H1 (cell line): ENCODE data around the gene CACNG7. TPM values are rescaled to one million over a fixed set of nuclear protein-coding genes. Genes with fewer than 3 reads are reported as not detected.

Experiments used
- CTCF ChIA-PET: fragments of 300-600 bp; sonication (Branson Sonifier 250); formaldehyde crosslinking; loops from one replicate; lab custom pipeline; 2021; ENCODE audit not compliant: partially characterized antibody; lab: Charles Lee
- POLR2A ChIA-PET: fragments of 300-600 bp; sonication (Branson Sonifier 250); formaldehyde crosslinking; loops from one replicate; lab custom pipeline; 2021; ENCODE audit warnings: inconsistent platforms; ENCODE audit not compliant: partially characterized antibody; lab: Charles Lee
- DNase-seq, 2 experiments: peaks; one replicate each; pipeline versions ENCODE4 v3.0.0 to v3.0.0-alpha.2; 2010 to 2022; ENCODE audit warnings: low spot score in 2 of 2, low read depth in 1 of 2, mixed read lengths in 1 of 2
- FAIRE-seq: peaks from 2 replicates; lab custom pipeline; 2011; peaks lifted over from hg19 to GRCh38; lab: Jason Lieb, UNC
- H2AFZ ChIP-seq: 2 replicates; pipeline ENCODE4 v1.8.1; 2012; ENCODE audit warnings: low read length, inconsistent platforms
- H2AK5ac ChIP-seq: 2 replicates; pipeline ENCODE4 v1.6.1; 2013; ENCODE audit warnings: low read depth, low read length
- H2BK120ac ChIP-seq: replicated peaks from 2 replicates; pipeline ENCODE3; 2013; ENCODE audit warnings: low read depth, low read length, inconsistent platforms
- H2BK12ac ChIP-seq: 2 replicates; pipeline ENCODE4 v1.6.1; 2013; ENCODE audit warnings: low read depth, low read length
- H2BK15ac ChIP-seq: 2 replicates; pipeline ENCODE4 v1.6.1; 2013; ENCODE audit warnings: low read length
- H2BK20ac ChIP-seq: 2 replicates; pipeline ENCODE4 v1.6.1; 2013; ENCODE audit warnings: low read length
- H2BK5ac ChIP-seq: 2 replicates; pipeline ENCODE4 v1.6.1; 2013; ENCODE audit warnings: low read depth, low read length
- H3K14ac ChIP-seq: 2 replicates; pipeline ENCODE4 v1.6.1; 2013; ENCODE audit warnings: inconsistent platforms; ENCODE audit not compliant: insufficient read length
- H3K18ac ChIP-seq: 2 replicates; pipeline ENCODE4 v1.6.1; 2013; ENCODE audit warnings: low read length; ENCODE audit errors: extremely low read depth
- H3K23ac ChIP-seq: 2 replicates; pipeline ENCODE4 v1.6.1; 2013; ENCODE audit warnings: inconsistent platforms; ENCODE audit not compliant: insufficient read length
- H3K23me2 ChIP-seq: 2 replicates; pipeline ENCODE4 v1.6.1; 2013; ENCODE audit warnings: low read depth, low read length
- H3K27ac ChIP-seq: 2 replicates; pipeline ENCODE4 v1.6.1; 2011; ENCODE audit warnings: low read depth, low read length, inconsistent platforms
- H3K27me3 ChIP-seq, 4 experiments: replicated peaks in 1 of 4; 1 replicate in 1 of 4; 2 replicates in 3 of 4; pipeline versions ENCODE4 v1.6.1 to v1.8.1; 2011 to 2013; ENCODE audit warnings: low read length in 3 of 4, mild to moderate bottlenecking in 3 of 4, inconsistent platforms in 2 of 4, mixed read lengths in 2 of 4, moderate library complexity in 1 of 4; ENCODE audit not compliant: control insufficient read depth in 3 of 4, insufficient read depth in 3 of 4; ENCODE audit errors: extremely low read depth in 1 of 4
- H3K36me3 ChIP-seq, 4 experiments: 2 replicates each; pipeline versions ENCODE4 v1.6.1 to v1.8.1; 2011 to 2013; ENCODE audit warnings: mild to moderate bottlenecking in 4 of 4, low read length in 3 of 4, moderate library complexity in 2 of 4, control low read depth in 1 of 4, inconsistent platforms in 1 of 4; ENCODE audit not compliant: insufficient read depth in 4 of 4, control insufficient read depth in 2 of 4
- H3K4ac ChIP-seq: replicated peaks from 2 replicates; pipeline ENCODE3; 2013; ENCODE audit warnings: low read length, low read depth, mixed read lengths, inconsistent platforms; ENCODE audit not compliant: insufficient read length
- H3K4me1 ChIP-seq, 4 experiments: replicated peaks in 1 of 4; 1 replicate in 1 of 4; 2 replicates in 3 of 4; pipeline versions ENCODE4 v1.6.1 to v1.8.1; 2011 to 2013; ENCODE audit warnings: low read length in 3 of 4, inconsistent platforms in 2 of 4, mixed read lengths in 1 of 4; ENCODE audit not compliant: insufficient read depth in 4 of 4, control insufficient read depth in 3 of 4
- H3K4me2 ChIP-seq, 2 experiments: 2 replicates each; pipeline versions ENCODE4 v1.6.1 to v1.8.1; 2011 to 2013; ENCODE audit warnings: low read depth in 2 of 2, low read length in 2 of 2, control low read depth in 1 of 2, inconsistent platforms in 1 of 2, mild to moderate bottlenecking in 1 of 2; ENCODE audit not compliant: insufficient read depth in 1 of 2
- H3K4me3 ChIP-seq, 4 experiments: fragments of 200-600, 300-600 bp in 1 of 4; sonication (generic), shearing (Covaris generic), sonication (Bioruptor Twin) in 1 of 4; 2 replicates each; pipeline versions ENCODE4 v1.5.1 to v1.8.1; 2011 to 2016; ENCODE audit warnings: low read length in 4 of 4, low read depth in 3 of 4, control low read depth in 2 of 4, inconsistent platforms in 2 of 4, mild to moderate bottlenecking in 2 of 4, mixed read lengths in 1 of 4, moderate library complexity in 1 of 4; ENCODE audit not compliant: insufficient read depth in 2 of 4; ENCODE audit errors: extremely low read depth in 1 of 4
- H3K56ac ChIP-seq: replicated peaks from 2 replicates; pipeline ENCODE3; 2013; ENCODE audit warnings: low read depth, mild to moderate bottlenecking, mixed read lengths, low read length, inconsistent platforms; ENCODE audit not compliant: insufficient read length
- H3K79me1 ChIP-seq: 2 replicates; pipeline ENCODE4 v1.6.1; 2013; ENCODE audit warnings: low read depth, low read length, control low read depth
- H3K79me2 ChIP-seq, 2 experiments: 2 replicates each; pipeline versions ENCODE4 v1.6.1 to v1.8.1; 2012 to 2013; ENCODE audit warnings: low read length in 2 of 2, mild to moderate bottlenecking in 2 of 2, inconsistent platforms in 1 of 2; ENCODE audit not compliant: insufficient read depth in 2 of 2, control insufficient read depth in 1 of 2
- H3K9ac ChIP-seq, 4 experiments: replicated peaks in 1 of 4; 1 replicate in 1 of 4; 2 replicates in 3 of 4; pipeline versions ENCODE4 v1.6.1 to v1.8.1; 2011 to 2013; ENCODE audit warnings: low read depth in 3 of 4, low read length in 3 of 4, control low read depth in 2 of 4, mild to moderate bottlenecking in 2 of 4, moderate library complexity in 2 of 4, inconsistent platforms in 1 of 4; ENCODE audit errors: extremely low read depth in 1 of 4
- H3K9me3 ChIP-seq, 2 experiments: 2 replicates each; pipeline versions ENCODE4 v1.6.1 to v1.8.1; 2012 to 2013; ENCODE audit warnings: mild to moderate bottlenecking in 2 of 2, moderate library complexity in 2 of 2, control low read depth in 1 of 2, inconsistent platforms in 1 of 2, low read depth in 1 of 2, low read length in 1 of 2, mixed read lengths in 1 of 2; ENCODE audit not compliant: insufficient read depth in 2 of 2
- H4K20me1 ChIP-seq, 2 experiments: replicated peaks in 1 of 2; 2 replicates each; pipeline versions ENCODE3 to v1.8.1; 2011 to 2013; ENCODE audit warnings: inconsistent platforms in 2 of 2, low read length in 2 of 2, mild to moderate bottlenecking in 1 of 2; ENCODE audit not compliant: insufficient read depth in 2 of 2, control insufficient read depth in 1 of 2
- H4K5ac ChIP-seq: 2 replicates; pipeline ENCODE4 v1.6.1; 2013; ENCODE audit warnings: low read length, low read depth, mixed read lengths, inconsistent platforms; ENCODE audit not compliant: insufficient read length
- H4K8ac ChIP-seq: 2 replicates; pipeline ENCODE4 v1.8.0; 2013; ENCODE audit warnings: mild to moderate bottlenecking, moderate library complexity, low read length, inconsistent platforms; ENCODE audit not compliant: insufficient read depth; ENCODE audit errors: extremely low read depth
- H4K91ac ChIP-seq: replicated peaks from 2 replicates; pipeline ENCODE3; 2013; ENCODE audit warnings: low read length, mixed read lengths, inconsistent platforms; ENCODE audit not compliant: insufficient read length
- ASH2L ChIP-seq: fragments of 200-600, 300-600 bp; sonication (generic); IDR thresholded peaks from one replicate; pipeline ENCODE4 v1.7.1; 2017; ENCODE audit warnings: low read length
- CTBP2 ChIP-seq: IDR thresholded peaks from 2 replicates; pipeline ENCODE4 v1.7.0; 2011; ENCODE audit warnings: borderline replicate concordance, mild to moderate bottlenecking, moderate library complexity, mixed read lengths, low read length; ENCODE audit not compliant: insufficient read depth, insufficient read length
- EGR1 ChIP-seq: IDR thresholded peaks from 2 replicates; pipeline ENCODE4 v1.6.1; 2011; ENCODE audit warnings: low read depth, low read length, borderline replicate concordance
- GABPA ChIP-seq: IDR thresholded peaks from 2 replicates; pipeline ENCODE4 v1.6.1; 2011; ENCODE audit warnings: mild to moderate bottlenecking, low read length, moderate library complexity, borderline replicate concordance; ENCODE audit not compliant: insufficient read depth
- HDAC6 ChIP-seq: IDR thresholded peaks from one replicate; pipeline ENCODE4 v1.7.1; 2012; ENCODE audit warnings: low read depth, mild to moderate bottlenecking, inconsistent platforms, low read length, moderate library complexity
- KDM4A ChIP-seq: IDR thresholded peaks from one replicate; pipeline ENCODE4 v1.7.1; 2012; ENCODE audit warnings: low read depth, mild to moderate bottlenecking, moderate library complexity, low read length, inconsistent platforms; ENCODE audit not compliant: severe bottlenecking
- NRF1 ChIP-seq: IDR thresholded peaks from 2 replicates; pipeline ENCODE4 v1.6.1; 2011; ENCODE audit warnings: mild to moderate bottlenecking, low read depth, low read length, improper control_type of control experiment
- POLR2A ChIP-seq, 2 experiments: IDR thresholded peaks; 1 replicate in 1 of 2; 2 replicates in 1 of 2; pipeline ENCODE4 v1.6.1; 2011; ENCODE audit warnings: low read depth in 2 of 2, low read length in 2 of 2, mild to moderate bottlenecking in 2 of 2; ENCODE audit errors: control extremely low read depth in 1 of 2
- RXRA ChIP-seq: IDR thresholded peaks from 2 replicates; pipeline ENCODE4 v1.6.1; 2011; ENCODE audit warnings: low read depth, mild to moderate bottlenecking, low read length, moderate library complexity; ENCODE audit not compliant: insufficient read depth
- SIN3A ChIP-seq, 2 experiments: IDR thresholded peaks in 1 of 2; conservative IDR thresholded peaks in 1 of 2; 2 replicates each; pipeline ENCODE4 v1.6.1; 2011 to 2012; ENCODE audit warnings: low read length in 2 of 2, improper control_type of control experiment in 1 of 2, low read depth in 1 of 2, mild to moderate bottlenecking in 1 of 2
- SIX5 ChIP-seq: IDR thresholded peaks from 2 replicates; pipeline ENCODE4 v1.6.1; 2011; ENCODE audit warnings: mild to moderate bottlenecking, low read depth, low read length
- TAF7 ChIP-seq: optimal IDR thresholded peaks from 2 replicates; pipeline ENCODE3; 2011; ENCODE audit warnings: low read depth, mild to moderate bottlenecking, inconsistent platforms, low read length, moderate library complexity, borderline replicate concordance
- TBP ChIP-seq: IDR thresholded peaks from 2 replicates; pipeline ENCODE4 v1.6.1; 2011; ENCODE audit warnings: low read depth, low read length, improper control_type of control experiment
- WGBS, 2 experiments: shearing (Covaris generic) in 1 of 2; methylation state at CpG; one replicate each; pipeline versions ENCODE4 v1.1.6 to v1.1.7; 2013 to 2015; ENCODE audit warnings: low lambda C conversion rate in 2 of 2, mixed read lengths in 2 of 2, inconsistent platforms in 1 of 2, low coverage in 1 of 2, missing lambda C conversion rate in 1 of 2; ENCODE audit not compliant: insufficient replicate concordance in 2 of 2, insufficient coverage in 1 of 2, insufficient read length in 1 of 2; ENCODE audit errors: extremely low coverage in 1 of 2, missing lambda C conversion rate in 1 of 2; 5-methylcytosine and 5-hydroxymethylcytosine counted together
- polyA plus RNA-seq, 7 experiments: library from polyadenylated mRNA; depleted of rRNA in 3 of 7; stranded (reverse) in 5 of 7; unstranded in 2 of 7; fragments of >200 nt in 5 of 7; fragments of 200-250 nt in 2 of 7; gene quantifications; 1 replicate in 5 of 7; 2 replicates in 1 of 7; 4 replicates in 1 of 7; pipeline versions ENCODE4 v1.2.1 to v1.2.3, GENCODE V29; 2011 to 2013; ENCODE audit warnings: missing spikeins in 2 of 7, mixed read lengths in 2 of 7
- total RNA-seq: library from RNA; stranded (reverse); fragmentation: NEBNext Ultra II Directional; extraction: Animal tissue kit (Norgen Biotek cat#: 25700); gene quantifications from 2 replicates; pipeline ENCODE4 v1.2.1, GENCODE V29; 2021
- TF ChIP-seq, protein P1 (sequence below): IDR thresholded peaks from 2 replicates; pipeline ENCODE4 v1.6.1; 2012; ENCODE audit warnings: inconsistent platforms

CACNG7 gene
- total and polyA plus RNA-seq, 2 of the 8 experiments (the other 6 are each of a cell fraction or from before 2014, with no cell fraction given), result 28.9 to 69.8 TPM

DNA sequence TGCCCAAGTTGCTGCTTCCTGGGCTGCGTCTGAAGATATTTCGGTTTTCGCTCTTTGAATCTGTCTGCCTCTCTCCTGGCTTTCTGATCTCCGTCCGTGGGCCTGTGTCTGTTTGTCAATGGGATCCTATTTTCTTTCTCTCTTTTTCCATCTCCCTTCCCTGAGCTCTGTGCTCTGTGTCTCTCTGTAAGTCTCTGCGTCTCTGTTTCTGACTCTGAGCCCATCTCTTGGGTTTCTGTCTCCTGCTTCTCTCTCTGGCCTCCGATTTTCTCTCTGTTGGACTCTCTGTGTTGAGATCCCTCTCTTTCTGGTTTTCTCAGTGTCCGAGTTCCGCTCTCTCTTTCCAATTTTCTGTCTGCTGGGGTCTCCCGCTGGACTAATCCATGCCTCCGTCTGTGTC is 25.3 kb upstream of the CACNG7 start:
- Histone ChIP-seq H3K4me3 (peak overlapping the region; percentile 11 to 77 (median 39); a peak in 7 of 8 replicates), H3K23me2 (peaks cover 23% of the 10 kb centered on the region), H3K79me1 (no peaks in the 10 kb centered on the region), H2BK12ac (no peak overlapping the region), H4K5ac (no peak overlapping the region), H2BK120ac (no peak overlapping the region), H3K14ac (no peak overlapping the region), H3K79me2 (no peaks in the 10 kb centered on the region), H3K9me3 (no peaks in the 10 kb centered on the region), H4K91ac (no peak overlapping the region), H3K27ac (no peak overlapping the region), H2AFZ (no peak overlapping the region), H3K56ac (no peak overlapping the region), H3K4ac (no peak overlapping the region), H3K27me3 (peaks cover 0 to 11% (median 3%) of the 10 kb centered on the region in 4 experiments; a peak in 4 of 7 replicates), H3K23ac (no peak overlapping the region), H3K36me3 (no peaks in the 10 kb centered on the region; a peak in 1 of 8 replicates), H3K4me1 (peaks cover 2 to 26% (median 8%) of the 10 kb centered on the region in 4 experiments), H3K4me2 (peak overlapping the region; percentile 98 to 100), H2BK20ac (no peak overlapping the region), H4K8ac (no peak overlapping the region), H4K20me1 (no peaks in the 10 kb centered on the region), H3K18ac (no peak overlapping the region; the same call in 1 of the 2 replicates), H3K9ac (peak overlapping the region in 2 of 4 experiments; percentile 6 to 20; a peak in 2 of 7 replicates), H2BK15ac (no peak overlapping the region), H2BK5ac (no peak overlapping the region), H2AK5ac (no peak overlapping the region)
- no peak for DNase-seq
- FAIRE-seq, result no peak
- 44% methylated on average over 10 of the region's 11 CpGs; no CpG with 5 or more reads in 1 of the 2 experiments for WGBS, 2 experiments
- ChIA-PET CTCF (interaction anchor here (0.6 to 4.0 kb wide), 10 partner anchors 14 to 253 kb away, joined by 3 to 24 read pairs (median 4); no protein-coding TSS in a partner anchor), POLR2A (interaction anchor here (1.0 to 4.7 kb wide), 6 partner anchors 12 to 77 kb away, joined by 3 to 61 read pairs (median 7); partner anchors contain the start of gene MYADM)
- TF ChIP-seq NRF1 (no peak), SIX5 (no peak), TBP (no peak), SIN3A (conservative IDR thresholded peaks at IDR 0.05 in 1 of 2, IDR thresholded peaks at IDR 0.05 in 1 of 2; ENCODE audit: low read depth in 1 of 2, low read length in 2 of 2) (no peak), TAF7 (no peak), EGR1 (no peak), RXRA (no peak), POLR2A (IDR thresholded peaks at IDR 0.05; ENCODE audit: control extremely low read depth in 1 of 2, low read depth in 2 of 2, low read length in 2 of 2) (no peak), CTBP2 (no peak), GABPA (no peak), KDM4A (no peak), ASH2L (no peak), HDAC6 (no peak)
- TF ChIP-seq, protein P1, sequence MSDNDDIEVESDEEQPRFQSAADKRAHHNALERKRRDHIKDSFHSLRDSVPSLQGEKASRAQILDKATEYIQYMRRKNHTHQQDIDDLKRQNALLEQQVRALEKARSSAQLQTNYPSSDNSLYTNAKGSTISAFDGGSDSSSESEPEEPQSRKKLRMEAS, result no peak
